HepG2 (cell line): ENCODE measurements around the gene RNF222. TPM values are rescaled to one million over a fixed set of nuclear protein-coding genes. Genes with fewer than 3 reads are reported as not detected.
A peak's percentile ranks its signal among the peaks of the same experiment; 100 is the strongest.

Experiments used
- CENPT ChIP-seq: sonication (generic); formaldehyde crosslinking; IDR thresholded peaks from 2 replicates; pipeline ENCODE4 v1.8.0; 2022; ENCODE audit warnings: low read depth, mild to moderate bottlenecking, moderate library complexity, missing genetic modification reagents
- MYC ChIP-seq: sonication (generic); formaldehyde crosslinking; IDR thresholded peaks from 2 replicates; pipeline ENCODE4 v1.9.0; 2021; ENCODE audit warnings: missing genetic modification reagents, borderline replicate concordance
- NR3C1 ChIP-seq: sonication (generic); formaldehyde crosslinking; IDR thresholded peaks from 2 replicates; pipeline ENCODE4 v1.4.0; 2020; ENCODE audit warnings: missing genetic modification reagents
- SAFB2 ChIP-seq: sonication (generic); formaldehyde crosslinking; IDR thresholded peaks from 2 replicates; pipeline ENCODE4 v1.5.1; 2020; ENCODE audit warnings: missing genetic modification reagents, low read depth, mild to moderate bottlenecking, borderline replicate concordance
- SAP130 ChIP-seq: IDR thresholded peaks from 2 replicates; pipeline ENCODE4 v1.6.1; 2016; ENCODE audit warnings: low read depth
- TBL1XR1 ChIP-seq: fragments of 150-350 bp; IDR thresholded peaks from 2 replicates; pipeline ENCODE4 v1.6.1; 2014; ENCODE audit warnings: borderline replicate concordance, low read length; ENCODE audit not compliant: partially characterized antibody
- ZMYM2 ChIP-seq: sonication (generic); formaldehyde crosslinking; IDR thresholded peaks from 2 replicates; pipeline ENCODE4 v1.8.0; 2022; ENCODE audit warnings: mild to moderate bottlenecking, missing genetic modification reagents
- ZNF317 ChIP-seq: sonication (generic); formaldehyde crosslinking; IDR thresholded peaks from 2 replicates; pipeline ENCODE4 v1.5.0; 2020; ENCODE audit warnings: mild to moderate bottlenecking, missing genetic modification reagents
- ZNF335 ChIP-seq: sonication (generic); formaldehyde crosslinking; IDR thresholded peaks from 2 replicates; pipeline ENCODE4 v1.4.0; 2020; ENCODE audit warnings: missing genetic modification reagents
- ZNF343 ChIP-seq: sonication (generic); formaldehyde crosslinking; IDR thresholded peaks from 2 replicates; pipeline ENCODE4 v1.4.0; 2020; ENCODE audit warnings: mild to moderate bottlenecking, missing genetic modification reagents
- ZNF556 ChIP-seq: sonication (generic); formaldehyde crosslinking; IDR thresholded peaks from 2 replicates; pipeline ENCODE4 v1.4.0; 2020; ENCODE audit warnings: mild to moderate bottlenecking, missing genetic modification reagents, borderline replicate concordance
- ZNF629 ChIP-seq: sonication (generic); formaldehyde crosslinking; conservative IDR thresholded peaks from 2 replicates; pipeline ENCODE4 v1.5.0; 2020; ENCODE audit warnings: missing genetic modification reagents
- ZNF746 ChIP-seq: sonication (generic); formaldehyde crosslinking; IDR thresholded peaks from 2 replicates; pipeline ENCODE4 v1.8.0; 2022; ENCODE audit warnings: mild to moderate bottlenecking, missing genetic modification reagents
- ZSCAN31 ChIP-seq: sonication (generic); formaldehyde crosslinking; IDR thresholded peaks from 2 replicates; pipeline ENCODE4 v1.5.0; 2020; ENCODE audit warnings: low read depth, mild to moderate bottlenecking, missing genetic modification reagents
- polyA plus RNA-seq, 8 experiments: library from polyadenylated mRNA; depleted of rRNA in 3 of 8; stranded (reverse) in 7 of 8; unstranded in 1 of 8; fragments of >200 nt; fragmentation: Illumina TruSeq in 4 of 8; extraction: Trizol in 4 of 8; gene quantifications; 2 replicates each; pipeline versions ENCODE4 v1.2.1 to v1.2.3, GENCODE V29; 2011 to 2016; ENCODE audit warnings: low read depth in 4 of 8, missing spikeins in 1 of 8, mixed read lengths in 1 of 8; ENCODE audit not compliant: insufficient read depth in 1 of 8
- total RNA-seq, 5 experiments: library from RNA; depleted of rRNA; stranded (reverse); fragments of >200 nt; fragmentation: Illumina TruSeq; extraction: Trizol; gene quantifications; 2 replicates each; pipeline ENCODE4 v1.2.3, GENCODE V29; 2016; ENCODE audit warnings: low read depth in 1 of 5
- TF ChIP-seq, protein P1 (sequence below): sonication (generic); formaldehyde crosslinking; IDR thresholded peaks from 2 replicates; pipeline ENCODE4 v1.5.1; 2020; ENCODE audit warnings: mild to moderate bottlenecking, missing genetic modification reagents, moderate library complexity
- TF ChIP-seq, protein P2 (sequence below): IDR thresholded peaks from 2 replicates; pipeline ENCODE4 v1.6.1; 2012; ENCODE audit warnings: inconsistent platforms
- TF ChIP-seq, protein P3 (sequence below): IDR thresholded peaks from 2 replicates; pipeline ENCODE4 v1.6.1; 2016; ENCODE audit warnings: low read depth, borderline replicate concordance
- TF ChIP-seq, protein P4 (sequence below): sonication (generic); formaldehyde crosslinking; IDR thresholded peaks from 2 replicates; pipeline ENCODE4 v1.5.1; 2020; ENCODE audit warnings: missing genetic modification reagents, mild to moderate bottlenecking, borderline replicate concordance
- TF ChIP-seq, protein P5 (sequence below): sonication (generic); formaldehyde crosslinking; IDR thresholded peaks from 2 replicates; pipeline ENCODE4 v1.9.0; 2022; ENCODE audit warnings: missing genetic modification reagents, mild to moderate bottlenecking, borderline replicate concordance

Gene RNF222
- total and polyA plus RNA-seq, 2 of the 13 experiments (the other 11 are each of a cell fraction or from before 2014, with no cell fraction given) = not detected

DNA sequence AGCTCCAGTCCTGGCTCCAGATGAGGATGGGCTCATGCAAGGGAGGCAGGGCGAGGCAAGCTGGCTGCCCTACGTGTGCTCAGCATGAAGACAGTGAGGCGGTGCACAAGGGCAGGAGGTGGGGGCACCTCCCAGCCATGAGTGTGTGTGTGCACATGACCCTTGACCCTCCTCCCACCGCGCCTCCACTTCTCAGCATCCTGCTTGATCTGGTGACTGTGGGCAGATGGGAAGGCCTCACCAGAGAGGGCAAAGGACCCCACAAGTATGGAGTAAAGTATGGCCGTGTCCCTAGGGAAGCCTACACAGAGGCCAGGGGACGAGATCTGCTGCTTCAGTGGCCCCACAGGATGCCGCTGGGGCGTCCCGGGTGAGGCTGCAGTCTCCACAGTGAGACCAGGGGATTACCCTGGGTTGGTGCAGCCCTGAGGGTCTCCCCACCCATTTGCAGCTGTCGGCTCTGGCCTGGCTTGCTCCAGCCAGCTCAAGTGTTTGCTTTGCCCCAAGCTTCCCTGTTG, 7.9 kb upstream of the RNF222 start (continued):
- TF ChIP-seq ZNF746 (CRISPR knock-in tag) (no peak), MYC (peak; percentile 62; the same call in 1 of the 2 replicates), ZSCAN31 (0 out of 2 replicates have a peak, but pooled peaks have one; percentile 41), SAFB2 (no peak), ZNF556 (CRISPR knock-in tag) (no peak), ZNF629 (CRISPR knock-in tag) (0 out of 2 replicates have a peak, but pooled peaks have one; percentile 24), SAP130 (CRISPR knock-in tag) (peak; percentile 20; the same call in 1 of the 2 replicates), NR3C1 (CRISPR knock-in tag) (no peak), TBL1XR1 (no peak), CENPT (CRISPR knock-in tag) (no peak), ZNF335 (CRISPR knock-in tag) (no peak), ZNF317 (no peak), ZMYM2 (CRISPR knock-in tag) (no peak), ZNF343 (CRISPR knock-in tag) (no peak)
- TF ChIP-seq, protein P1, sequence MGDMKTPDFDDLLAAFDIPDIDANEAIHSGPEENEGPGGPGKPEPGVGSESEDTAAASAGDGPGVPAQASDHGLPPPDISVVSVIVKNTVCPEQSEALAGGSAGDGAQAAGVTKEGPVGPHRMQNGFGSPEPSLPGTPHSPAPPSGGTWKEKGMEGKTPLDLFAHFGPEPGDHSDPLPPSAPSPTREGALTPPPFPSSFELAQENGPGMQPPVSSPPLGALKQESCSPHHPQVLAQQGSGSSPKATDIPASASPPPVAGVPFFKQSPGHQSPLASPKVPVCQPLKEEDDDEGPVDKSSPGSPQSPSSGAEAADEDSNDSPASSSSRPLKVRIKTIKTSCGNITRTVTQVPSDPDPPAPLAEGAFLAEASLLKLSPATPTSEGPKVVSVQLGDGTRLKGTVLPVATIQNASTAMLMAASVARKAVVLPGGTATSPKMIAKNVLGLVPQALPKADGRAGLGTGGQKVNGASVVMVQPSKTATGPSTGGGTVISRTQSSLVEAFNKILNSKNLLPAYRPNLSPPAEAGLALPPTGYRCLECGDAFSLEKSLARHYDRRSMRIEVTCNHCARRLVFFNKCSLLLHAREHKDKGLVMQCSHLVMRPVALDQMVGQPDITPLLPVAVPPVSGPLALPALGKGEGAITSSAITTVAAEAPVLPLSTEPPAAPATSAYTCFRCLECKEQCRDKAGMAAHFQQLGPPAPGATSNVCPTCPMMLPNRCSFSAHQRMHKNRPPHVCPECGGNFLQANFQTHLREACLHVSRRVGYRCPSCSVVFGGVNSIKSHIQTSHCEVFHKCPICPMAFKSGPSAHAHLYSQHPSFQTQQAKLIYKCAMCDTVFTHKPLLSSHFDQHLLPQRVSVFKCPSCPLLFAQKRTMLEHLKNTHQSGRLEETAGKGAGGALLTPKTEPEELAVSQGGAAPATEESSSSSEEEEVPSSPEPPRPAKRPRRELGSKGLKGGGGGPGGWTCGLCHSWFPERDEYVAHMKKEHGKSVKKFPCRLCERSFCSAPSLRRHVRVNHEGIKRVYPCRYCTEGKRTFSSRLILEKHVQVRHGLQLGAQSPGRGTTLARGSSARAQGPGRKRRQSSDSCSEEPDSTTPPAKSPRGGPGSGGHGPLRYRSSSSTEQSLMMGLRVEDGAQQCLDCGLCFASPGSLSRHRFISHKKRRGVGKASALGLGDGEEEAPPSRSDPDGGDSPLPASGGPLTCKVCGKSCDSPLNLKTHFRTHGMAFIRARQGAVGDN (CRISPR knock-in tag) = peak; percentile 74
- TF ChIP-seq, protein P2, sequence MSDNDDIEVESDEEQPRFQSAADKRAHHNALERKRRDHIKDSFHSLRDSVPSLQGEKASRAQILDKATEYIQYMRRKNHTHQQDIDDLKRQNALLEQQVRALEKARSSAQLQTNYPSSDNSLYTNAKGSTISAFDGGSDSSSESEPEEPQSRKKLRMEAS = peak; percentile 51; the same call in 1 of the 2 replicates
- TF ChIP-seq, protein P3, sequence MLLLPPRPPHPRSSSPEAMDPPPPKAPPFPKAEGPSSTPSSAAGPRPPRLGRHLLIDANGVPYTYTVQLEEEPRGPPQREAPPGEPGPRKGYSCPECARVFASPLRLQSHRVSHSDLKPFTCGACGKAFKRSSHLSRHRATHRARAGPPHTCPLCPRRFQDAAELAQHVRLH (CRISPR knock-in tag) = no peak
- TF ChIP-seq, protein P4, sequence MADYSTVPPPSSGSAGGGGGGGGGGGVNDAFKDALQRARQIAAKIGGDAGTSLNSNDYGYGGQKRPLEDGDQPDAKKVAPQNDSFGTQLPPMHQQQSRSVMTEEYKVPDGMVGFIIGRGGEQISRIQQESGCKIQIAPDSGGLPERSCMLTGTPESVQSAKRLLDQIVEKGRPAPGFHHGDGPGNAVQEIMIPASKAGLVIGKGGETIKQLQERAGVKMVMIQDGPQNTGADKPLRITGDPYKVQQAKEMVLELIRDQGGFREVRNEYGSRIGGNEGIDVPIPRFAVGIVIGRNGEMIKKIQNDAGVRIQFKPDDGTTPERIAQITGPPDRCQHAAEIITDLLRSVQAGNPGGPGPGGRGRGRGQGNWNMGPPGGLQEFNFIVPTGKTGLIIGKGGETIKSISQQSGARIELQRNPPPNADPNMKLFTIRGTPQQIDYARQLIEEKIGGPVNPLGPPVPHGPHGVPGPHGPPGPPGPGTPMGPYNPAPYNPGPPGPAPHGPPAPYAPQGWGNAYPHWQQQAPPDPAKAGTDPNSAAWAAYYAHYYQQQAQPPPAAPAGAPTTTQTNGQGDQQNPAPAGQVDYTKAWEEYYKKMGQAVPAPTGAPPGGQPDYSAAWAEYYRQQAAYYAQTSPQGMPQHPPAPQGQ = no peak
- TF ChIP-seq, protein P5, sequence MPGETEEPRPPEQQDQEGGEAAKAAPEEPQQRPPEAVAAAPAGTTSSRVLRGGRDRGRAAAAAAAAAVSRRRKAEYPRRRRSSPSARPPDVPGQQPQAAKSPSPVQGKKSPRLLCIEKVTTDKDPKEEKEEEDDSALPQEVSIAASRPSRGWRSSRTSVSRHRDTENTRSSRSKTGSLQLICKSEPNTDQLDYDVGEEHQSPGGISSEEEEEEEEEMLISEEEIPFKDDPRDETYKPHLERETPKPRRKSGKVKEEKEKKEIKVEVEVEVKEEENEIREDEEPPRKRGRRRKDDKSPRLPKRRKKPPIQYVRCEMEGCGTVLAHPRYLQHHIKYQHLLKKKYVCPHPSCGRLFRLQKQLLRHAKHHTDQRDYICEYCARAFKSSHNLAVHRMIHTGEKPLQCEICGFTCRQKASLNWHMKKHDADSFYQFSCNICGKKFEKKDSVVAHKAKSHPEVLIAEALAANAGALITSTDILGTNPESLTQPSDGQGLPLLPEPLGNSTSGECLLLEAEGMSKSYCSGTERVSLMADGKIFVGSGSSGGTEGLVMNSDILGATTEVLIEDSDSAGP = peak; percentile 53; the same call in 1 of the 2 replicates
